HepG2 (cell line): Measurements from ENCODE around the gene VIT. TPM values are rescaled to one million over a fixed set of nuclear protein-coding genes. Genes with fewer than 3 reads are reported as not detected.

Source experiments
- AKNA ChIP-seq: sonication (generic); formaldehyde crosslinking; IDR thresholded peaks from 2 replicates; pipeline ENCODE4 v1.4.0; 2020; ENCODE audit warnings: missing genetic modification reagents, borderline replicate concordance
- CEBPB ChIP-seq: IDR thresholded peaks from 2 replicates; pipeline ENCODE4 v1.6.1; 2011; ENCODE audit warnings: low read depth, low read length, improper control_type of control experiment, borderline replicate concordance
- CREBL2 ChIP-seq: sonication (generic); formaldehyde crosslinking; IDR thresholded peaks from 2 replicates; pipeline ENCODE4 v1.8.1; 2023; ENCODE audit warnings: missing genetic modification reagents, mild to moderate bottlenecking, borderline replicate concordance
- DNMT3B ChIP-seq: conservative IDR thresholded peaks from 2 replicates; pipeline ENCODE4 v1.6.1; 2016; ENCODE audit warnings: missing biosample characterization, control low read depth
- E2F1 ChIP-seq: sonication (generic); formaldehyde crosslinking; IDR thresholded peaks from 2 replicates; pipeline ENCODE4 v1.5.0; 2020; ENCODE audit warnings: missing genetic modification reagents
- ELF3 ChIP-seq: IDR thresholded peaks from 2 replicates; pipeline ENCODE4 v1.6.1; 2016; ENCODE audit warnings: missing genetic modification reagents, missing compliant biosample characterization
- ESRRA ChIP-seq: sonication (generic); formaldehyde crosslinking; IDR thresholded peaks from 2 replicates; pipeline ENCODE4 v1.5.1; 2020; ENCODE audit warnings: mild to moderate bottlenecking, low read depth, missing genetic modification reagents
- FOXK1 ChIP-seq: sonication (generic); formaldehyde crosslinking; IDR thresholded peaks from 2 replicates; pipeline ENCODE4 v1.4.0; 2020; ENCODE audit warnings: low read depth, missing genetic modification reagents, borderline replicate concordance
- HDAC6 ChIP-seq: fragments of 200-600 bp; sonication (generic); IDR thresholded peaks from 2 replicates; pipeline ENCODE4 v1.7.0; 2017; ENCODE audit warnings: mild to moderate bottlenecking, antibody characterized with exemption, low read length, low read depth
- HNF4G ChIP-seq, 2 experiments: sonication (generic) in 1 of 2; formaldehyde crosslinking in 1 of 2; IDR thresholded peaks; 2 replicates each; pipeline versions ENCODE4 v1.4.0 to v1.6.1; 2011 to 2020; ENCODE audit warnings: borderline replicate concordance in 2 of 2, low read depth in 2 of 2, mild to moderate bottlenecking in 2 of 2, low read length in 1 of 2, missing genetic modification reagents in 1 of 2, moderate library complexity in 1 of 2
- KDM6A ChIP-seq: IDR thresholded peaks from 2 replicates; pipeline ENCODE4 v1.6.1; 2016; ENCODE audit warnings: low read depth
- TBP ChIP-seq: sonication (generic); formaldehyde crosslinking; IDR thresholded peaks from 2 replicates; pipeline ENCODE4 v1.5.0; 2020; ENCODE audit warnings: missing genetic modification reagents
- ZFP90 ChIP-seq: sonication (generic); formaldehyde crosslinking; IDR thresholded peaks from 2 replicates; pipeline ENCODE4 v1.8.0; 2022; ENCODE audit warnings: missing genetic modification reagents, mild to moderate bottlenecking, inconsistent platforms, borderline replicate concordance
- ZFY ChIP-seq: sonication (generic); formaldehyde crosslinking; IDR thresholded peaks from 2 replicates; pipeline ENCODE4 v1.4.0; 2020; ENCODE audit warnings: missing genetic modification reagents
- ZNF253 ChIP-seq: sonication (generic); formaldehyde crosslinking; IDR thresholded peaks from 2 replicates; pipeline ENCODE4 v1.8.0; 2022; ENCODE audit warnings: mild to moderate bottlenecking, missing genetic modification reagents, borderline replicate concordance
- ZNF570 ChIP-seq: sonication (generic); formaldehyde crosslinking; IDR thresholded peaks from 2 replicates; pipeline ENCODE4 v1.4.0; 2020; ENCODE audit warnings: mild to moderate bottlenecking, missing genetic modification reagents, borderline replicate concordance
- polyA plus RNA-seq, 8 experiments: library from polyadenylated mRNA; depleted of rRNA in 3 of 8; stranded (reverse) in 7 of 8; unstranded in 1 of 8; fragments of >200 nt; fragmentation: Illumina TruSeq in 4 of 8; extraction: Trizol in 4 of 8; gene quantifications; 2 replicates each; pipeline versions ENCODE4 v1.2.1 to v1.2.3, GENCODE V29; 2011 to 2016; ENCODE audit warnings: low read depth in 4 of 8, missing spikeins in 1 of 8, mixed read lengths in 1 of 8; ENCODE audit not compliant: insufficient read depth in 1 of 8
- total RNA-seq, 5 experiments: library from RNA; depleted of rRNA; stranded (reverse); fragments of >200 nt; fragmentation: Illumina TruSeq; extraction: Trizol; gene quantifications; 2 replicates each; pipeline ENCODE4 v1.2.3, GENCODE V29; 2016; ENCODE audit warnings: low read depth in 1 of 5
- TF ChIP-seq, protein P1 (sequence below): IDR thresholded peaks from 2 replicates; pipeline ENCODE4 v1.6.1; 2016; ENCODE audit warnings: low read depth
- TF ChIP-seq, protein P2 (sequence below): sonication (generic); formaldehyde crosslinking; IDR thresholded peaks from 2 replicates; pipeline ENCODE4 v1.4.0; 2020; ENCODE audit warnings: missing genetic modification reagents, mild to moderate bottlenecking, borderline replicate concordance

Gene VIT
- total and polyA plus RNA-seq, 2 of the 13 experiments (the other 11 are each of a cell fraction or from before 2014, with no cell fraction given), result not detected

GRCh38 chr2:36659872-36660312 is 36.6 kb upstream of the VIT start (continued):
- TF ChIP-seq, protein P1, sequence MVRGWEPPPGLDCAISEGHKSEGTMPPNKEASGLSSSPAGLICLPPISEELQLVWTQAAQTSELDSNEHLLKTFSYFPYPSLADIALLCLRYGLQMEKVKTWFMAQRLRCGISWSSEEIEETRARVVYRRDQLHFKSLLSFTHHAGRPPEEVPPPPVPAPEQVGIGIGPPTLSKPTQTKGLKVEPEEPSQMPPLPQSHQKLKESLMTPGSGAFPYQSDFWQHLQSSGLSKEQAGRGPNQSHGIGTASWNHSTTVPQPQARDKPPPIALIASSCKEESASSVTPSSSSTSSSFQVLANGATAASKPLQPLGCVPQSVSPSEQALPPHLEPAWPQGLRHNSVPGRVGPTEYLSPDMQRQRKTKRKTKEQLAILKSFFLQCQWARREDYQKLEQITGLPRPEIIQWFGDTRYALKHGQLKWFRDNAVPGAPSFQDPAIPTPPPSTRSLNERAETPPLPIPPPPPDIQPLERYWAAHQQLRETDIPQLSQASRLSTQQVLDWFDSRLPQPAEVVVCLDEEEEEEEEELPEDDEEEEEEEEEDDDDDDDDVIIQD (CRISPR knock-in tag), result peak; percentile 99
- TF ChIP-seq DNMT3B (CRISPR knock-in tag) (peak; percentile 83; the same call in 1 of the 2 replicates), AKNA (no peak), ZNF570 (CRISPR knock-in tag) (no peak), ZFY (CRISPR knock-in tag) (no peak), ZFP90 (CRISPR knock-in tag) (no peak), TBP (CRISPR knock-in tag) (no peak), HNF4G (IDR thresholded peaks at IDR 0.05; ENCODE audit: borderline replicate concordance, low read depth, low read length) (peak; percentile 78), HNF4G (CRISPR knock-in tag; IDR thresholded peaks at IDR 0.05; ENCODE audit: borderline replicate concordance, low read depth) (peak; percentile 87; the same call in 1 of the 2 replicates), ESRRA (CRISPR knock-in tag) (peak; percentile 98), ELF3 (CRISPR knock-in tag) (peak; percentile 84), CREBL2 (CRISPR knock-in tag) (no peak), E2F1 (no peak), CEBPB (peak; percentile 59; the same call in 1 of the 2 replicates), KDM6A (peak; percentile 68), ZNF253 (CRISPR knock-in tag) (no peak), HDAC6 (no peak), FOXK1 (peak; percentile 85; the same call in 1 of the 2 replicates)
- TF ChIP-seq, protein P2, sequence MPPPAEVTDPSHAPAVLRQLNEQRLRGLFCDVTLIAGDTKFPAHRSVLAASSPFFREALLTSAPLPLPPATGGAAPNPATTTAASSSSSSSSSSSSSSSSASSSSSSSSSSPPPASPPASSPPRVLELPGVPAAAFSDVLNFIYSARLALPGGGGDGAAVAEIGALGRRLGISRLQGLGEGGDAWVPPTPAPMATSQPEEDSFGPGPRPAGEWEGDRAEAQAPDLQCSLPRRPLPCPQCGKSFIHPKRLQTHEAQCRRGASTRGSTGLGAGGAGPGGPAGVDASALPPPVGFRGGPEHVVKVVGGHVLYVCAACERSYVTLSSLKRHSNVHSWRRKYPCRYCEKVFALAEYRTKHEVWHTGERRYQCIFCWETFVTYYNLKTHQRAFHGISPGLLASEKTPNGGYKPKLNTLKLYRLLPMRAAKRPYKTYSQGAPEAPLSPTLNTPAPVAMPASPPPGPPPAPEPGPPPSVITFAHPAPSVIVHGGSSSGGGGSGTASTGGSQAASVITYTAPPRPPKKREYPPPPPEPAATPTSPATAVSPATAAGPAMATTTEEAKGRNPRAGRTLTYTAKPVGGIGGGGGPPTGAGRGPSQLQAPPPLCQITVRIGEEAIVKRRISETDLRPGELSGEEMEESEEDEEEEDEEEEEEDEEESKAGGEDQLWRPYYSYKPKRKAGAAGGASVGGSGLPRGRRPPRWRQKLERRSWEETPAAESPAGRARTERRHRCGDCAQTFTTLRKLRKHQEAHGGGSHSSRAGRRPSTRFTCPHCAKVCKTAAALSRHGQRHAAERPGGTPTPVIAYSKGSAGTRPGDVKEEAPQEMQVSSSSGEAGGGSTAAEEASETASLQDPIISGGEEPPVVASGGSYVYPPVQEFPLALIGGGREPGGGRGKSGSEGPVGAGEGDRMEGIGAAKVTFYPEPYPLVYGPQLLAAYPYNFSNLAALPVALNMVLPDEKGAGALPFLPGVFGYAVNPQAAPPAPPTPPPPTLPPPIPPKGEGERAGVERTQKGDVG (CRISPR knock-in tag), result no peak
